ENCODE results near the gene LPGAT1.

LPGAT1 gene

DNA sequence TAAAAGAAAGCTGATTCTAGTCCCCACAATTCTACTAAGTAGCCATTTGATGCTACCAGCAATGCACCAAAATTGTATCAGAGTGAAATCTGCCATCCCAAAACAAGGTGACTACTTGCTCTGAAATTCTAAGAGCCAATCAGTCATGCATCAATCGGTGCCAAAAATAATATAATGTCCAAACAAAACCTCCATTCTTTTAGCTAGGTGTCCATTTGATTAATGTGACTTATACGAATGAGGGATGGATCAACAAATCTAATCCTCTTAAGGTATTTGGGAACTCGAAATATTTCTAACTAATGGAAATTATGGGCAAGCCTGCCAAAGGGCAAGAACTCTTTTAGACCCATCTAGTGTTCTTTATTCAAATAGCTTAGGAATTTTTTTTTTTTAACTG is 88.8 kb downstream of the LPGAT1 start:
- TF ChIP-seq, protein P1, sequence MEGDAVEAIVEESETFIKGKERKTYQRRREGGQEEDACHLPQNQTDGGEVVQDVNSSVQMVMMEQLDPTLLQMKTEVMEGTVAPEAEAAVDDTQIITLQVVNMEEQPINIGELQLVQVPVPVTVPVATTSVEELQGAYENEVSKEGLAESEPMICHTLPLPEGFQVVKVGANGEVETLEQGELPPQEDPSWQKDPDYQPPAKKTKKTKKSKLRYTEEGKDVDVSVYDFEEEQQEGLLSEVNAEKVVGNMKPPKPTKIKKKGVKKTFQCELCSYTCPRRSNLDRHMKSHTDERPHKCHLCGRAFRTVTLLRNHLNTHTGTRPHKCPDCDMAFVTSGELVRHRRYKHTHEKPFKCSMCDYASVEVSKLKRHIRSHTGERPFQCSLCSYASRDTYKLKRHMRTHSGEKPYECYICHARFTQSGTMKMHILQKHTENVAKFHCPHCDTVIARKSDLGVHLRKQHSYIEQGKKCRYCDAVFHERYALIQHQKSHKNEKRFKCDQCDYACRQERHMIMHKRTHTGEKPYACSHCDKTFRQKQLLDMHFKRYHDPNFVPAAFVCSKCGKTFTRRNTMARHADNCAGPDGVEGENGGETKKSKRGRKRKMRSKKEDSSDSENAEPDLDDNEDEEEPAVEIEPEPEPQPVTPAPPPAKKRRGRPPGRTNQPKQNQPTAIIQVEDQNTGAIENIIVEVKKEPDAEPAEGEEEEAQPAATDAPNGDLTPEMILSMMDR (IDR thresholded peaks at IDR 0.05; ENCODE audit: low read length): no peak
- no peak for DNase-seq

GRCh38 chr1:211741116-211741515 is 89.4 kb downstream of the LPGAT1 start:
- no peaks in the 10 kb centered on the region for H3K9me2 ChIP-seq (replicated peaks; ENCODE audit: insufficient read depth, low read length)
- no peak overlapping the region for H2AFZ ChIP-seq (ENCODE audit: low read length)
- H3K27ac ChIP-seq (ENCODE audit: low read length): no peak overlapping the region
- DNase-seq: no peak
- no peaks in the 10 kb centered on the region for H3K79me2 ChIP-seq (ENCODE audit: low read length)
- H3K4me2 ChIP-seq (ENCODE audit: low read depth, low read length): no peak overlapping the region
- peaks cover 22% of the 10 kb centered on the region for H3F3A ChIP-seq (ENCODE audit: insufficient read depth, low read length)
- no peak overlapping the region for H3K4me3 ChIP-seq (ENCODE audit: low read length)
- no peaks in the 10 kb centered on the region for H3K9me3 ChIP-seq (replicated peaks; ENCODE audit: insufficient read depth, low read length)
- H3K4me1 ChIP-seq (ENCODE audit: low read length): peaks cover 24% of the 10 kb centered on the region
- peaks cover 9% of the 10 kb centered on the region; the same call in 1 of the 2 replicates for H4K20me1 ChIP-seq (ENCODE audit: insufficient read depth, low read length)
- H3K36me3 ChIP-seq (replicated peaks; ENCODE audit: insufficient read depth, low read length): no peaks in the 10 kb centered on the region
- peaks cover 64% of the 10 kb centered on the region for H3K27me3 ChIP-seq (replicated peaks; ENCODE audit: insufficient read depth, low read length)
- TF ChIP-seq, protein P1 (IDR thresholded peaks at IDR 0.05; ENCODE audit: low read length): no peak
- no peak for TF ChIP-seq EZH2 (optimal IDR thresholded peaks at IDR 0.05; ENCODE audit: low read depth, low read length)
- no peak for TF ChIP-seq EZH2phosphoT487 (IDR thresholded peaks at IDR 0.05; ENCODE audit: low read length)
- no peak overlapping the region for H3K9ac ChIP-seq (ENCODE audit: low read length)

More for the DNA sequence above, 88.8 kb downstream of the LPGAT1 start:
- Histone ChIP-seq H3K9ac (ENCODE audit: low read length) (no peak overlapping the region), H3K4me1 (ENCODE audit: low read length) (peaks cover 24% of the 10 kb centered on the region), H3K9me2 (replicated peaks; ENCODE audit: insufficient read depth, low read length) (no peaks in the 10 kb centered on the region), H3K79me2 (ENCODE audit: low read length) (no peaks in the 10 kb centered on the region), H3K27ac (ENCODE audit: low read length) (no peak overlapping the region), H3K27me3 (replicated peaks; ENCODE audit: insufficient read depth, low read length) (peaks cover 58% of the 10 kb centered on the region), H3K9me3 (replicated peaks; ENCODE audit: insufficient read depth, low read length) (no peaks in the 10 kb centered on the region), H2AFZ (ENCODE audit: low read length) (no peak overlapping the region), H3K4me3 (ENCODE audit: low read length) (no peak overlapping the region), H3K4me2 (ENCODE audit: low read depth, low read length) (no peak overlapping the region), H3K36me3 (replicated peaks; ENCODE audit: insufficient read depth, low read length) (no peaks in the 10 kb centered on the region), H3F3A (ENCODE audit: insufficient read depth, low read length) (peaks cover 22% of the 10 kb centered on the region), H4K20me1 (ENCODE audit: insufficient read depth, low read length) (peaks cover 9% of the 10 kb centered on the region; the same call in 1 of the 2 replicates)

GRCh38 chr1:211739671-211740411 is 90.7 kb downstream of the LPGAT1 start:
- no peaks in the 10 kb centered on the region for H3K9me2 ChIP-seq (replicated peaks; ENCODE audit: insufficient read depth, low read length)
- H3K27ac ChIP-seq (ENCODE audit: low read length): no peak overlapping the region
- no peak overlapping the region for H3K4me3 ChIP-seq (ENCODE audit: low read length)
- DNase-seq: peak; percentile 88
- H3K27me3 ChIP-seq (replicated peaks; ENCODE audit: insufficient read depth, low read length): peaks cover 74% of the 10 kb centered on the region
- TF ChIP-seq EZH2phosphoT487 (IDR thresholded peaks at IDR 0.05; ENCODE audit: low read length) (peak; percentile 92), EZH2 (optimal IDR thresholded peaks at IDR 0.05; ENCODE audit: low read depth, low read length) (no peak)
- TF ChIP-seq, protein P1 (IDR thresholded peaks at IDR 0.05; ENCODE audit: low read length): no peak
- H3F3A ChIP-seq (ENCODE audit: insufficient read depth, low read length): peaks cover 22% of the 10 kb centered on the region
- peaks cover 24% of the 10 kb centered on the region for H3K4me1 ChIP-seq (ENCODE audit: low read length)
- peak overlapping the region; percentile 61 for H3K4me2 ChIP-seq (ENCODE audit: low read depth, low read length)
- no peaks in the 10 kb centered on the region for H3K36me3 ChIP-seq (replicated peaks; ENCODE audit: insufficient read depth, low read length)
- no peaks in the 10 kb centered on the region for H3K79me2 ChIP-seq (ENCODE audit: low read length)
- H2AFZ ChIP-seq (ENCODE audit: low read length): no peak overlapping the region
- peaks cover 9% of the 10 kb centered on the region; the same call in 1 of the 2 replicates for H4K20me1 ChIP-seq (ENCODE audit: insufficient read depth, low read length)
- no peaks in the 10 kb centered on the region for H3K9me3 ChIP-seq (replicated peaks; ENCODE audit: insufficient read depth, low read length)
- H3K9ac ChIP-seq (ENCODE audit: low read length): no peak overlapping the region
